Measurements from ENCODE around the gene DPF3. TPM values are rescaled to one million over a fixed set of nuclear protein-coding genes. Genes with fewer than 3 reads are reported as not detected.

DPF3 gene
- total and polyA plus RNA-seq, 9 of the 15 experiments (the other 6 are each of a cell fraction or from before 2014, with no cell fraction given) = 0.21 to 4.9 (median 1.2) TPM

DNA sequence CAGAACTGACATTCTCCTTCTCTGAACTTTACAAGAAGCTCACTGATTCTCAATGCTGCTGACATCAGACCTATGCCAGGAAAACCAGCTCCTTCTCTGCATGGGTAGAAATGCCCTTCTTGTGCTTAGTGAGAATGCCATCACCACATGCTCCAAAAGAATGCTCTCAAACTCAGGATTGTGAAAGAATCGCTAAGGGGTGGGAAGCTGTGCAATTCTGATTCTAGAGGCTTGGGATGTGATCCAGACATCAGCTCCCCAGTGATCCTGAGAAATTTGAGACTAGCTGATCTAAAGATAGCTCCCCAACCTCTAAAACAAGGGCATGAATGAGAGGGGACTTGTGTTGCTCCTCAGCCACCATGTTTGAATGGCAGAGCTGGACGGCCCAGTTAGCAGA, 113.2 kb downstream of the DPF3 start (continued):
- TF ChIP-seq U2AF2 (optimal IDR thresholded peaks at IDR 0.05; ENCODE audit: low read depth, low read length) = no peak
- no peak for TF ChIP-seq SMAD4 (CRISPR knock-in tag; conservative IDR thresholded peaks at IDR 0.05)
- TF ChIP-seq, protein P1, sequence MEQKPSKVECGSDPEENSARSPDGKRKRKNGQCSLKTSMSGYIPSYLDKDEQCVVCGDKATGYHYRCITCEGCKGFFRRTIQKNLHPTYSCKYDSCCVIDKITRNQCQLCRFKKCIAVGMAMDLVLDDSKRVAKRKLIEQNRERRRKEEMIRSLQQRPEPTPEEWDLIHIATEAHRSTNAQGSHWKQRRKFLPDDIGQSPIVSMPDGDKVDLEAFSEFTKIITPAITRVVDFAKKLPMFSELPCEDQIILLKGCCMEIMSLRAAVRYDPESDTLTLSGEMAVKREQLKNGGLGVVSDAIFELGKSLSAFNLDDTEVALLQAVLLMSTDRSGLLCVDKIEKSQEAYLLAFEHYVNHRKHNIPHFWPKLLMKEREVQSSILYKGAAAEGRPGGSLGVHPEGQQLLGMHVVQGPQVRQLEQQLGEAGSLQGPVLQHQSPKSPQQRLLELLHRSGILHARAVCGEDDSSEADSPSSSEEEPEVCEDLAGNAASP (IDR thresholded peaks at IDR 0.05) = no peak
- TF ChIP-seq GTF2E2 (tag; IDR thresholded peaks at IDR 0.05) = no peak

DNA sequence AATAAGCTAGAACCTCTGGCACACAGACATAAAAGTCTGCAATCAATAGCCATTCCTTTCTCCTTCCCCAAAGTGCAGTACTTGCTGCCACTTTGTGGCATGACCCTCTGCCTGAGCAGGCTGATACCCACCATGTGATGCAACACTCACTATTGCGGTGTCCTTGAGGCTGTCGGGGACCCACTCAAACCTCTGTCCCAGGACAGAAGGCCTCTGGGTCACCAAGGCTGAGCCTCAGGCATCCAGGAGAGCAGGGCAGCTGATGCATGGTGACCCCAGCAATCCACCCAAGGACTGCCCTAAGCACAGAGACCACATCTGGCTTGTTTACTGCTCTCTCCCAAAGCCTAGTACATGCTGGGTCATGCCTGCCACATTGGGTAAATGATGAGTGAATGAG, 114.2 kb downstream of the DPF3 start:
- BruUV-seq (replicated peaks) = no TSS peak
- 49% methylated on average over 2 of the region's 2 CpGs for WGBS (ENCODE audit: insufficient coverage, low coverage, missing lambda C conversion rate)
- CTCF ChIA-PET (ENCODE audit: low intra/inter-chr PET ratio) = no interaction called here
- TF ChIP-seq PHF21A (IDR thresholded peaks at IDR 0.05; ENCODE audit: borderline replicate concordance, low read depth) (no peak), DMBX1 (CRISPR knock-in tag; IDR thresholded peaks at IDR 0.05; ENCODE audit: borderline replicate concordance) (no peak), NFRKB (IDR thresholded peaks at IDR 0.05; ENCODE audit: low read depth) (no peak), HDAC1 (IDR thresholded peaks at IDR 0.05) (no peak), CHD2 (IDR thresholded peaks at IDR 0.05; ENCODE audit: low read depth, low read length) (no peak), ARNT (IDR thresholded peaks at IDR 0.05) (no peak), RFX1 (IDR thresholded peaks at IDR 0.05) (no peak), ZNF134 (CRISPR knock-in tag; conservative IDR thresholded peaks at IDR 0.05) (no peak), ZBTB17 (CRISPR knock-in tag; IDR thresholded peaks at IDR 0.05) (no peak), RBM14 (IDR thresholded peaks at IDR 0.05; ENCODE audit: borderline replicate concordance, insufficient read depth, low read depth, low read length) (no peak)
- TF ChIP-seq, protein P2, sequence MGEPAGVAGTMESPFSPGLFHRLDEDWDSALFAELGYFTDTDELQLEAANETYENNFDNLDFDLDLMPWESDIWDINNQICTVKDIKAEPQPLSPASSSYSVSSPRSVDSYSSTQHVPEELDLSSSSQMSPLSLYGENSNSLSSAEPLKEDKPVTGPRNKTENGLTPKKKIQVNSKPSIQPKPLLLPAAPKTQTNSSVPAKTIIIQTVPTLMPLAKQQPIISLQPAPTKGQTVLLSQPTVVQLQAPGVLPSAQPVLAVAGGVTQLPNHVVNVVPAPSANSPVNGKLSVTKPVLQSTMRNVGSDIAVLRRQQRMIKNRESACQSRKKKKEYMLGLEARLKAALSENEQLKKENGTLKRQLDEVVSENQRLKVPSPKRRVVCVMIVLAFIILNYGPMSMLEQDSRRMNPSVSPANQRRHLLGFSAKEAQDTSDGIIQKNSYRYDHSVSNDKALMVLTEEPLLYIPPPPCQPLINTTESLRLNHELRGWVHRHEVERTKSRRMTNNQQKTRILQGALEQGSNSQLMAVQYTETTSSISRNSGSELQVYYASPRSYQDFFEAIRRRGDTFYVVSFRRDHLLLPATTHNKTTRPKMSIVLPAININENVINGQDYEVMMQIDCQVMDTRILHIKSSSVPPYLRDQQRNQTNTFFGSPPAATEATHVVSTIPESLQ (CRISPR knock-in tag; IDR thresholded peaks at IDR 0.05) = no peak
- TF ChIP-seq, protein P3, sequence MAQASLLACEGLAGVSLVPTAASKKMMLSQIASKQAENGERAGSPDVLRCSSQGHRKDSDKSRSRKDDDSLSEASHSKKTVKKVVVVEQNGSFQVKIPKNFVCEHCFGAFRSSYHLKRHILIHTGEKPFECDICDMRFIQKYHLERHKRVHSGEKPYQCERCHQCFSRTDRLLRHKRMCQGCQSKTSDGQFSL (CRISPR knock-in tag; IDR thresholded peaks at IDR 0.05) = no peak
- TF ChIP-seq, protein P3 (tag; IDR thresholded peaks at IDR 0.05) = no peak
- TF ChIP-seq, protein P4, sequence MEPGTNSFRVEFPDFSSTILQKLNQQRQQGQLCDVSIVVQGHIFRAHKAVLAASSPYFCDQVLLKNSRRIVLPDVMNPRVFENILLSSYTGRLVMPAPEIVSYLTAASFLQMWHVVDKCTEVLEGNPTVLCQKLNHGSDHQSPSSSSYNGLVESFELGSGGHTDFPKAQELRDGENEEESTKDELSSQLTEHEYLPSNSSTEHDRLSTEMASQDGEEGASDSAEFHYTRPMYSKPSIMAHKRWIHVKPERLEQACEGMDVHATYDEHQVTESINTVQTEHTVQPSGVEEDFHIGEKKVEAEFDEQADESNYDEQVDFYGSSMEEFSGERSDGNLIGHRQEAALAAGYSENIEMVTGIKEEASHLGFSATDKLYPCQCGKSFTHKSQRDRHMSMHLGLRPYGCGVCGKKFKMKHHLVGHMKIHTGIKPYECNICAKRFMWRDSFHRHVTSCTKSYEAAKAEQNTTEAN (CRISPR knock-in tag; IDR thresholded peaks at IDR 0.05) = no peak

More for the DNA sequence above, 114.2 kb downstream of the DPF3 start:
- in situ Hi-C loops (cut with MboI) (no loop called here), intact Hi-C loops (cut with micrococcal nuclease) (no loop called here)
- no peaks in the 10 kb centered on the region; a peak in 1 of 5 replicates for H3K27me3 ChIP-seq (ENCODE audit: control insufficient read depth in 2 of 2, insufficient read depth in 2 of 2, low read length in 2 of 2)
- H2AFZ ChIP-seq (ENCODE audit: low read depth, low read length) = no peak overlapping the region
- H3K4me3 ChIP-seq = no peak overlapping the region
- H3K4me2 ChIP-seq (ENCODE audit: insufficient read depth, low read length) = no peak overlapping the region
- peaks cover 4% of the 10 kb centered on the region; the same call in 1 of the 2 replicates for H3K9me3 ChIP-seq (replicated peaks; ENCODE audit: control insufficient read depth, insufficient read depth, low read depth, low read length)
- POLR2A ChIA-PET = no interaction called here
- peaks cover 0 to 6% of the 10 kb centered on the region in 2 experiments; a peak in 3 of 5 replicates for H3K4me1 ChIP-seq (replicated peaks in 1 of 2; ENCODE audit: control insufficient read depth in 2 of 2, insufficient read depth in 2 of 2, low read length in 2 of 2)
- no peaks in the 10 kb centered on the region for H3K36me3 ChIP-seq (ENCODE audit: control insufficient read depth, insufficient read depth, low read length)
- FAIRE-seq (no peak), ATAC-seq (no peak), DNase-seq (ENCODE audit: extremely low read depth in 1 of 4, low spot score in 3 of 4) (no peak)
- H4K20me1 ChIP-seq (replicated peaks; ENCODE audit: control insufficient read depth, insufficient read depth, low read length) = no peaks in the 10 kb centered on the region
- H3K79me2 ChIP-seq (ENCODE audit: control insufficient read depth, insufficient read depth, low read length) = no peaks in the 10 kb centered on the region
- H3K27ac ChIP-seq (ENCODE audit: extremely low read depth, low read depth, low read length) = no peak overlapping the region
- no peak overlapping the region for H3K9ac ChIP-seq (ENCODE audit: insufficient read depth in 1 of 2, low read depth in 2 of 2, low read length in 2 of 2)
- no peaks in the 10 kb centered on the region for H3K9me1 ChIP-seq (ENCODE audit: control insufficient read depth, insufficient read depth, low read length)

All from K562 (cell line).